GM18520 (cell line): ENCODE results near the gene DCAF7.

Source experiments
- ATAC-seq: cut with Tn5 transposase; IDR thresholded peaks from one replicate; pipeline ENCODE4 v1.9.1; 2021; ENCODE audit not compliant: unreplicated experiment

DCAF7 gene

DNA sequence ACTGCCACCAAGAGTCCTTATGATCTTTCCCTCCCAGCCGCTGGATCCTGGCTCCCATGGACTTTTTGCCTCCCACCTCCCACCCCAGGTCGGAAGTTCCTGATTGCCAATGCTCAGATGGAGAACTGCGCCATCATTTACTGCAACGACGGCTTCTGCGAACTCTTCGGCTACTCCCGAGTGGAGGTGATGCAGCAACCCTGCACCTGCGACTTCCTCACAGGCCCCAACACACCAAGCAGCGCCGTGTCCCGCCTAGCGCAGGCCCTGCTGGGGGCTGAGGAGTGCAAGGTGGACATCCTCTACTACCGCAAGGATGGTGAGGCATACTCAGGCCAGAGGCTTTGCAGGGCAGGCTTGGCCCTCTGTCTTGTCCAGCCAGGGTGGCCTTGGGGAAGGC is 26.2 kb upstream of the DCAF7 start:
- no peak for ATAC-seq

GRCh38 chr17:63525190-63525946 is 24.9 kb upstream of the DCAF7 start:
- no peak for ATAC-seq

GRCh38 chr17:63526861-63527260 is 23.4 kb upstream of the DCAF7 start:
- ATAC-seq, result no peak

DNA sequence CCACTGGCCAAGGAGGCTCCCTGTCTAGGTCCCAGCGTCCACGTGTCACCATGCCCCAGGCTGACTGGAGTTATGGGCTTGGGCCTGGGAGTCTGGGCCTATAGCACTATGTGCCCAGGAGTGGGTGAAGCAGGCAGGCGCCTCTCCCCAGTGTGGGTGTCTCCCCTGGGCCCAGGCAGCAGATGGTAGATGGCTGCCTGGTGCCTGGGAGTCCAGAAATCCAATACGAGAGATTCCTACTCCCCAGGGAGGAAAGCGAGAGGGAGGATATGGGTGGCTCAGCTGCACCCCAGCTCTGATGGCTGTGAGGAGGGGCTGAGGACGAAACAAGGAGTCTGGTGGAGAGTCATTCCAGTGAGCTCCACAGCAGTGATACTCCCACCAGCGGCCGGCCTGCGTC is 22.1 kb upstream of the DCAF7 start:
- no peak for ATAC-seq

GRCh38 chr17:63529711-63530556 is 20.3 kb upstream of the DCAF7 start:
- no peak for ATAC-seq

- ATAC-seq, result no peak
Observed at GRCh38 chr17:63530557-63531021, 19.7 kb upstream of the DCAF7 start.

GRCh38 chr17:63531022-63531965 is 19.0 kb upstream of the DCAF7 start:
- no peak for ATAC-seq

DNA sequence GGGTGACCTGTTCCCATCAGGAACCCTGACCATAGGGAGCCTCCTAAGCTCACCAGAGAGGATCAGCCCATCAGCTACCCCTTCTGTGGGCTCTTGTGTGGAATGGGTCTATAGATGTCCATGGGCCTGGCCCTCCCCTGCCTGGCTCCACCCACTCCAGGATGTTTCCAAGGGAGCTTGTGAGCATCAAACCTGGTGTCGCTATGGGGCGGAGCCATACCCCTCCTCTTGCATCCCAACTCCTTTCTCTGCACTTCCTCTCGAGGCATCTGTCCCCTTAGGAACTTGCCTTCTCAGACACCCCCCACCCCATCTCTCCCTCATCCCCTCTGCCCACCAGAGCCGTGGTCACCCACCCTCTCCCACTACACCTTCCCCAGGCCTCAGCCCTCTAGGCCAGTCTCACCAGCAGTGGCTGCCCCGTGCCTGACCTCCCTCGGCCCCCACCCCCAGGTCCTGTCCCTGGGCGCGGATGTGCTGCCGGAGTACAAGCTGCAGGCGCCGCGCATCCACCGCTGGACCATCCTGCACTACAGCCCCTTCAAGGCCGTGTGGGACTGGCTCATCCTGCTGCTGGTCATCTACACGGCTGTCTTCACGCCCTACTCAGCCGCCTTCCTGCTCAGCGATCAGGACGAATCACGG is 16.7 kb upstream of the DCAF7 start:
- no peak for ATAC-seq

- no peak for ATAC-seq
Observed at GRCh38 chr17:63534078-63534570, 16.2 kb upstream of the DCAF7 start.

- no peak for ATAC-seq
Observed at GRCh38 chr17:63534816-63535455, 15.3 kb upstream of the DCAF7 start.

- ATAC-seq, result no peak
Observed at GRCh38 chr17:63535640-63536039, 14.6 kb upstream of the DCAF7 start.

GRCh38 chr17:63537001-63537400 is 13.3 kb upstream of the DCAF7 start:
- ATAC-seq, result no peak

DNA sequence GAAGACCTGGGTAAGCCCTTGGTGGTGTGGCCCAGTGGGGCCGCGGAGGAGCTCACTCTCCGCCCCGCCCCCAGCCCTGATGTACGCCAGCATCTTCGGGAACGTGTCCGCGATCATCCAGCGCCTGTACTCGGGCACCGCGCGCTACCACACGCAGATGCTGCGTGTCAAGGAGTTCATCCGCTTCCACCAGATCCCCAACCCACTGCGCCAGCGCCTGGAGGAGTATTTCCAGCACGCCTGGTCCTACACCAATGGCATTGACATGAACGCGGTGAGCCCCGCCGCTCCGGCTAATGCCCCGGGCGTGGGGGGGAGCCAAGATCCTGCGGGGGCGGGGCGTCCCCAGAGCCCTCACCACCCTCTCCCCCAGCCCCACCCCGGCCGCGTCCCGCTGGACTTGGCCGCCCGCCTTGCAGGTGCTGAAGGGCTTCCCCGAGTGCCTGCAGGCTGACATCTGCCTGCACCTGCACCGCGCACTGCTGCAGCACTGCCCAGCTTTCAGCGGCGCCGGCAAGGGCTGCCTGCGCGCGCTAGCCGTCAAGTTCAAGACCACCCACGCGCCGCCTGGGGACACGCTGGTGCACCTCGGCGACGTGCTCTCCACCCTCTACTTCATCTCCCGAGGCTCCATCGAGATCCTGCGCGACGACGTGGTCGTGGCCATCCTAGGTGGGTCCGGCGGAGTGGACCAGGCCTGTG is 12.1 kb upstream of the DCAF7 start:
- no peak for ATAC-seq

GRCh38 chr17:63538693-63539595 is 11.3 kb upstream of the DCAF7 start:
- no peak for ATAC-seq

- ATAC-seq, result no peak
Observed at GRCh38 chr17:63540590-63540989, 9.7 kb upstream of the DCAF7 start.

DNA sequence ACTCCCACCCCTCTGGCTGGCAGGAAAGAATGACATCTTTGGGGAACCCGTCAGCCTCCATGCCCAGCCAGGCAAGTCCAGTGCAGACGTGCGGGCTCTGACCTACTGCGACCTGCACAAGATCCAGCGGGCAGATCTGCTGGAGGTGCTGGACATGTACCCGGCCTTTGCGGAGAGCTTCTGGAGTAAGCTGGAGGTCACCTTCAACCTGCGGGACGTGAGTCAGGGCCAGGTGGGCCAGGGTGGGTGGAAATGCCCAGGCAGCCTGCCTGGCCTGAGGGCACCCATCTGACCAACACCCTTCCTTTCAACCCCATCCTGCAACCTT is 8.1 kb upstream of the DCAF7 start:
- no peak for ATAC-seq

- no peak for ATAC-seq
Observed at GRCh38 chr17:63542942-63543821, 7.1 kb upstream of the DCAF7 start.
